SU-DHL-6 (cell line): ENCODE results near the gene FGL2.

Experiments
- H2AFZ ChIP-seq: fragments of 200-600 bp; sonication (generic); 2 replicates; pipeline ENCODE4 v1.6.1; 2014; ENCODE audit warnings: low read depth, mild to moderate bottlenecking, moderate library complexity, mixed read lengths, antibody characterized with exemption, low read length; ENCODE audit not compliant: severe bottlenecking
- H3F3A ChIP-seq: fragments of 200-600 bp; shearing (Covaris generic); 2 replicates; pipeline ENCODE4 v1.6.0; 2016; ENCODE audit warnings: antibody characterized with exemption, mild to moderate bottlenecking; ENCODE audit not compliant: insufficient read depth
- H3K27ac ChIP-seq: fragments of 200-600 bp; sonication (generic); 2 replicates; pipeline ENCODE4 v1.5.1; 2016; ENCODE audit warnings: low read depth, mild to moderate bottlenecking, low read length, moderate library complexity, mixed read lengths
- H3K27me3 ChIP-seq: fragments of 200-600 bp; sonication (generic), shearing (Covaris generic); 2 replicates; pipeline ENCODE4 v1.6.0; 2014; ENCODE audit warnings: mild to moderate bottlenecking, low read length
- H3K36me3 ChIP-seq: fragments of 200-600 bp; sonication (generic); 2 replicates; pipeline ENCODE4 v1.6.1; 2014; ENCODE audit warnings: mild to moderate bottlenecking, low read length, mixed read lengths
- H3K4me2 ChIP-seq: fragments of 300-600, 200-600 bp; shearing (Covaris generic), sonication (generic); 2 replicates; pipeline ENCODE4 v1.6.0; 2014; ENCODE audit warnings: low read length, low read depth, mild to moderate bottlenecking; ENCODE audit not compliant: poor library complexity, severe bottlenecking
- H3K4me3 ChIP-seq: fragments of 200-600 bp; sonication (generic); 2 replicates; pipeline ENCODE4 v1.5.1; 2014; ENCODE audit warnings: antibody characterized with exemption, low read length, mild to moderate bottlenecking, mixed read lengths; ENCODE audit not compliant: insufficient read depth, poor library complexity, severe bottlenecking
- H3K79me2 ChIP-seq: fragments of 200-600 bp; sonication (generic); 2 replicates; pipeline ENCODE4 v1.6.1; 2014; ENCODE audit warnings: mild to moderate bottlenecking, low read length, moderate library complexity; ENCODE audit not compliant: insufficient read depth
- H3K9ac ChIP-seq: fragments of 200-600 bp; sonication (generic); 2 replicates; pipeline ENCODE4 v1.7.0; 2014; ENCODE audit warnings: mild to moderate bottlenecking, low read length
- H3K9me2 ChIP-seq: fragments of 200-600 bp; sonication (generic); replicated peaks from 2 replicates; pipeline ENCODE4 v1.6.1; 2014; ENCODE audit warnings: low read length; ENCODE audit not compliant: insufficient read depth
- H3K9me3 ChIP-seq: fragments of 200-600 bp; sonication (generic); 2 replicates; pipeline ENCODE4 v1.6.1; 2014; ENCODE audit warnings: low read length, mixed read lengths; ENCODE audit not compliant: insufficient read depth
- H4K20me1 ChIP-seq: fragments of 200-600 bp; sonication (generic); 2 replicates; pipeline ENCODE4 v1.6.1; 2014; ENCODE audit warnings: low read depth, mild to moderate bottlenecking, antibody characterized with exemption, low read length, moderate library complexity, mixed read lengths
- EZH2phosphoT487 ChIP-seq: fragments of 200-600 bp; sonication (generic), shearing (Covaris generic); conservative IDR thresholded peaks from 2 replicates; pipeline ENCODE4 v1.6.1; 2018; ENCODE audit warnings: mild to moderate bottlenecking, antibody characterized with exemption, low read length, moderate library complexity, mixed read lengths
- TF ChIP-seq, protein P1 (sequence below): fragments of 200-600 bp; sonication (generic); IDR thresholded peaks from one replicate; pipeline ENCODE4 v1.5.1; 2017; ENCODE audit warnings: antibody characterized with exemption, mild to moderate bottlenecking, low read length, moderate library complexity; ENCODE audit not compliant: insufficient read depth, poor library complexity, severe bottlenecking

The FGL2 gene

GRCh38 chr7:77242554-77242953 is 42.9 kb upstream of the FGL2 start:
- no peaks in the 10 kb centered on the region for H3K36me3 ChIP-seq
- no peaks in the 10 kb centered on the region for H3F3A ChIP-seq
- H3K79me2 ChIP-seq = no peaks in the 10 kb centered on the region
- H3K9me2 ChIP-seq = no peaks in the 10 kb centered on the region
- H3K4me2 ChIP-seq = no peak overlapping the region
- no peaks in the 10 kb centered on the region for H4K20me1 ChIP-seq
- H3K9me3 ChIP-seq = no peaks in the 10 kb centered on the region
- H3K9ac ChIP-seq = no peak overlapping the region
- TF ChIP-seq, protein P1, sequence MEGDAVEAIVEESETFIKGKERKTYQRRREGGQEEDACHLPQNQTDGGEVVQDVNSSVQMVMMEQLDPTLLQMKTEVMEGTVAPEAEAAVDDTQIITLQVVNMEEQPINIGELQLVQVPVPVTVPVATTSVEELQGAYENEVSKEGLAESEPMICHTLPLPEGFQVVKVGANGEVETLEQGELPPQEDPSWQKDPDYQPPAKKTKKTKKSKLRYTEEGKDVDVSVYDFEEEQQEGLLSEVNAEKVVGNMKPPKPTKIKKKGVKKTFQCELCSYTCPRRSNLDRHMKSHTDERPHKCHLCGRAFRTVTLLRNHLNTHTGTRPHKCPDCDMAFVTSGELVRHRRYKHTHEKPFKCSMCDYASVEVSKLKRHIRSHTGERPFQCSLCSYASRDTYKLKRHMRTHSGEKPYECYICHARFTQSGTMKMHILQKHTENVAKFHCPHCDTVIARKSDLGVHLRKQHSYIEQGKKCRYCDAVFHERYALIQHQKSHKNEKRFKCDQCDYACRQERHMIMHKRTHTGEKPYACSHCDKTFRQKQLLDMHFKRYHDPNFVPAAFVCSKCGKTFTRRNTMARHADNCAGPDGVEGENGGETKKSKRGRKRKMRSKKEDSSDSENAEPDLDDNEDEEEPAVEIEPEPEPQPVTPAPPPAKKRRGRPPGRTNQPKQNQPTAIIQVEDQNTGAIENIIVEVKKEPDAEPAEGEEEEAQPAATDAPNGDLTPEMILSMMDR = no peak
- TF ChIP-seq EZH2phosphoT487 = no peak
- H2AFZ ChIP-seq = no peak overlapping the region
- H3K27me3 ChIP-seq = no peaks in the 10 kb centered on the region
- H3K4me3 ChIP-seq = no peak overlapping the region
- H3K27ac ChIP-seq = no peak overlapping the region

GRCh38 chr7:77242068-77242467 is 42.4 kb upstream of the FGL2 start:
- H3K9me3 ChIP-seq = no peaks in the 10 kb centered on the region
- no peaks in the 10 kb centered on the region for H3F3A ChIP-seq
- H2AFZ ChIP-seq = no peak overlapping the region
- no peak overlapping the region for H3K4me3 ChIP-seq
- no peak overlapping the region for H3K9ac ChIP-seq
- no peak overlapping the region for H3K4me2 ChIP-seq
- no peaks in the 10 kb centered on the region for H4K20me1 ChIP-seq
- H3K27me3 ChIP-seq = no peaks in the 10 kb centered on the region
- no peak for TF ChIP-seq EZH2phosphoT487
- TF ChIP-seq, protein P1 = no peak
- no peaks in the 10 kb centered on the region for H3K9me2 ChIP-seq
- no peak overlapping the region for H3K27ac ChIP-seq
- H3K36me3 ChIP-seq = no peaks in the 10 kb centered on the region
- no peaks in the 10 kb centered on the region for H3K79me2 ChIP-seq

GRCh38 chr7:77239471-77239870 is 39.9 kb upstream of the FGL2 start:
- Histone ChIP-seq H3K27ac (no peak overlapping the region), H3K9me3 (no peaks in the 10 kb centered on the region), H4K20me1 (no peaks in the 10 kb centered on the region), H3K27me3 (no peaks in the 10 kb centered on the region), H3K79me2 (no peaks in the 10 kb centered on the region), H3K4me2 (no peak overlapping the region), H3F3A (no peaks in the 10 kb centered on the region), H3K4me3 (no peak overlapping the region), H3K9ac (no peak overlapping the region), H3K36me3 (no peaks in the 10 kb centered on the region), H3K9me2 (no peaks in the 10 kb centered on the region), H2AFZ (no peak overlapping the region)
- TF ChIP-seq EZH2phosphoT487 = no peak
- TF ChIP-seq, protein P1 = no peak
